Mucosa of rectum (tissue), 2 donors: ENCODE measurements around the gene TYW1B.
"Not testable (repeated sequence)": the region's sequence is repeated elsewhere in the genome, so short reads cannot be mapped to it uniquely, and the experiment has no call there.

Experiments used
- H3K27ac ChIP-seq, 2 donors: one replicate each; pipeline ENCODE4 v1.7.0; 2013; ENCODE audit warnings: inconsistent platforms in 2 of 2, low read depth in 2 of 2, low read length in 2 of 2
- H3K27me3 ChIP-seq, 2 donors: one replicate each; pipeline ENCODE4 v1.7.0; 2013; ENCODE audit warnings: low read length in 2 of 2; ENCODE audit not compliant: control insufficient read depth in 2 of 2, insufficient read depth in 2 of 2
- H3K36me3 ChIP-seq, 2 donors: one replicate each; pipeline ENCODE4 v1.7.0; 2013; ENCODE audit warnings: low read length in 2 of 2; ENCODE audit not compliant: control insufficient read depth in 2 of 2, insufficient read depth in 2 of 2
- H3K4me1 ChIP-seq, 2 donors: one replicate each; pipeline ENCODE4 v1.7.0; 2013; ENCODE audit warnings: low read length in 2 of 2, mild to moderate bottlenecking in 1 of 2; ENCODE audit not compliant: control insufficient read depth in 2 of 2, insufficient read depth in 2 of 2
- H3K4me3 ChIP-seq, 2 donors: one replicate each; pipeline ENCODE4 v1.7.0; 2013; ENCODE audit warnings: low read length in 2 of 2
- H3K9ac ChIP-seq, 2 donors: one replicate each; pipeline ENCODE4 v1.7.0; 2013; ENCODE audit warnings: low read length in 2 of 2, low read depth in 1 of 2, mild to moderate bottlenecking in 1 of 2
- H3K9me3 ChIP-seq, 2 donors: one replicate each; pipeline ENCODE4 v1.7.0; 2013; ENCODE audit warnings: low read length in 2 of 2; ENCODE audit not compliant: control insufficient read depth in 2 of 2
- donor health status: healthy.
- donor health status: Normal muscosa, but diverticular disease.

The TYW1B gene

GRCh38 chr7:72577107-72577506 is 250.9 kb downstream of the TYW1B start:
- no peaks in the 10 kb centered on the region for H3K9me3 ChIP-seq
- H3K27ac ChIP-seq, result no peak overlapping the region
- no peak overlapping the region for H3K4me3 ChIP-seq
- H3K36me3 ChIP-seq, result no peaks in the 10 kb centered on the region
- no peaks in the 10 kb centered on the region for H3K27me3 ChIP-seq
- no peak overlapping the region for H3K9ac ChIP-seq
- H3K4me1 ChIP-seq, result no peaks in the 10 kb centered on the region

GRCh38 chr7:72561988-72562387 is 266.0 kb downstream of the TYW1B start:
- H3K9ac ChIP-seq, H3K27ac ChIP-seq, H3K36me3 ChIP-seq: not testable (repeated sequence)

DNA sequence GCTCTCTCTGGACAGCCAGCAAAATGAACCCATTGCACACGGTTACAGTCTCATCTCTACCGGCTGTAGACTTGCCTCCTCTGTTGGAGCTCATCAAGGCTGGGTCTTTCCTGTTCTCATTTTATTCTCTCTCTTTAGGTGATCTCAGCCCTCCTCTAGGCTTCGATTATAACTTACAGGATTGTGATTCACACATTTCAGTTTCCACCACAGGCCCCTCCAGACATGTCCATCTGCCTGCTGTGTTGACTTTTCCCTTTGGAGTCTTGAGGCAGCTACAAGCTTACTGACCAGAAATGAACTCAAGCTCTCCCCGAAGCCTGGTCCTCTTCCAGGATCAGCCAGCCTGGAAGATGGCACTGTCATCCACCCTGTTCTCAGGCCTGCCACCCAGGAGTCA is 268.5 kb downstream of the TYW1B start:
- not testable (repeated sequence) for H3K27ac ChIP-seq, H3K9me3 ChIP-seq, H3K36me3 ChIP-seq, H3K4me3 ChIP-seq, H3K27me3 ChIP-seq, H3K4me1 ChIP-seq, H3K9ac ChIP-seq

More at GRCh38 chr7:72561988-72562387, 266.0 kb downstream of the TYW1B start:
- not testable (repeated sequence) for H3K9me3 ChIP-seq, H3K4me3 ChIP-seq, H3K27me3 ChIP-seq, H3K4me1 ChIP-seq

GRCh38 chr7:72556733-72557132 is 271.3 kb downstream of the TYW1B start:
- not testable (repeated sequence) for H3K9ac ChIP-seq, H3K9me3 ChIP-seq, H3K4me1 ChIP-seq, H3K27ac ChIP-seq, H3K27me3 ChIP-seq, H3K36me3 ChIP-seq, H3K4me3 ChIP-seq

DNA sequence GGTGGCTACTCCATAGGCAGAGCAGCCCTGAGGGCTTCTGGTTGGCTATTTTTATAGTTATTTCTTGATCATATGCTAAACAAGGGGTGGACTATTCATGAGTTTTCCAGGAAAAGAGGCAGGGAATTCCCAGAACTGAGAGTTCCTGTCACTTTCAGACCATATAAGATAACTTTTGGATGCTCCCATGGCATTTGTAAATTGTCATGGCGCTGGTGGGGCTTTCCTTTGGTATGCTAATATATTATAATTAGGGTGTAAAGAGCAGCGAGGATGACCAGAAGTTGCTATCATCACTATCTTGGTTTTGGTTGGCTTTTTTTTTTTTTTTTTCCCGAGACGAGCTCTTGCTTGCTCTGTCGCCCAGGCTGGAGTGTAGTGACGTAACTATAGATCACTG is 272.8 kb downstream of the TYW1B start:
- not testable (repeated sequence) for H3K27ac ChIP-seq, H3K4me3 ChIP-seq, H3K9ac ChIP-seq, H3K36me3 ChIP-seq, H3K4me1 ChIP-seq, H3K9me3 ChIP-seq, H3K27me3 ChIP-seq

DNA sequence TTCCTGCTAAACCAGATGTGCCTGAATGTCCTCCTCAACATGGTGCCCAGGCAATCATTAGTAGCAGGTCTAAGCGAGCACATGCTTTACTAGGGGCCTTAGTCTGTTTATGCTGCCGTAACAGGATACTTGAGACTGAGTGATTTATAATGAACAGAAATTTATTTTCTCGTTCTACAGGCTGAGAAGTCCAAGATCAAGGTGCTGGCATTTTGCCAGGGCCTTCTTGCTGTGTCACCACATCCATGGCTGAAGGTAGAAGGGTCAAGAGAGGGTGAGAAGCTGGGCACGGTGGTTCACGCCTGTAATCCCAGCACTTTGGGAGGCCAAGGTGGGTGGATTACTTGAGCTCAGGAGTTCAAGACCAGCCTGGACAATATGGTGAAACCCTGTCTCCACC is 273.6 kb downstream of the TYW1B start:
- H3K4me3 ChIP-seq, H3K9ac ChIP-seq, H3K36me3 ChIP-seq, H3K4me1 ChIP-seq, H3K27ac ChIP-seq, H3K9me3 ChIP-seq, H3K27me3 ChIP-seq: not testable (repeated sequence)

- H3K9me3 ChIP-seq, H3K27me3 ChIP-seq, H3K4me3 ChIP-seq, H3K9ac ChIP-seq, H3K36me3 ChIP-seq, H3K27ac ChIP-seq, H3K4me1 ChIP-seq: not testable (repeated sequence)
These were observed 277.5 kb downstream of the TYW1B start for GRCh38 chr7:72550454-72550853.

- H3K4me3 ChIP-seq, H3K9ac ChIP-seq, H3K27ac ChIP-seq, H3K9me3 ChIP-seq, H3K36me3 ChIP-seq, H3K4me1 ChIP-seq, H3K27me3 ChIP-seq: not testable (repeated sequence)
These were observed 281.3 kb downstream of the TYW1B start for GRCh38 chr7:72546586-72547237.

GRCh38 chr7:72544531-72544930 is 283.5 kb downstream of the TYW1B start:
- not testable (repeated sequence) for H3K27ac ChIP-seq, H3K27me3 ChIP-seq, H3K4me3 ChIP-seq, H3K9me3 ChIP-seq, H3K4me1 ChIP-seq, H3K36me3 ChIP-seq, H3K9ac ChIP-seq

GRCh38 chr7:72540923-72541322 is 287.1 kb downstream of the TYW1B start:
- Histone ChIP-seq H3K9me3 (no peaks in the 10 kb centered on the region), H3K4me1 (no peaks in the 10 kb centered on the region), H3K36me3 (no peaks in the 10 kb centered on the region), H3K9ac (no peak overlapping the region), H3K4me3 (no peak overlapping the region), H3K27me3 (no peaks in the 10 kb centered on the region), H3K27ac (no peak overlapping the region)

- Histone ChIP-seq H3K27me3 (no peaks in the 10 kb centered on the region), H3K9me3 (no peaks in the 10 kb centered on the region), H3K27ac (no peak overlapping the region), H3K36me3 (no peaks in the 10 kb centered on the region), H3K4me1 (no peaks in the 10 kb centered on the region), H3K9ac (no peak overlapping the region), H3K4me3 (no peak overlapping the region)
These were observed 287.8 kb downstream of the TYW1B start for GRCh38 chr7:72540106-72540611.
